Hepatocyte (in vitro differentiated cells): ENCODE data around the gene RASSF9.

ENCODE experiments used
- CTCF ChIP-seq: fragments of 200-600 bp; sonication (generic); IDR thresholded peaks from 2 replicates; pipeline ENCODE4 v1.5.1; 2016; ENCODE audit warnings: antibody characterized with exemption, mild to moderate bottlenecking; ENCODE audit not compliant: poor library complexity
- EZH2 ChIP-seq: fragments of 200-600 bp; sonication (generic); IDR thresholded peaks from 2 replicates; pipeline ENCODE4 v1.6.1; 2016; ENCODE audit warnings: antibody characterized with exemption, mild to moderate bottlenecking, borderline replicate concordance
- EZH2phosphoT487 ChIP-seq: fragments of 200-600 bp; sonication (generic); IDR thresholded peaks from one replicate; pipeline ENCODE4 v1.6.1; 2018; ENCODE audit warnings: antibody characterized with exemption, mild to moderate bottlenecking, low read depth, moderate library complexity; ENCODE audit not compliant: unreplicated experiment, severe bottlenecking

- TF ChIP-seq CTCF = no peak
- no peak for TF ChIP-seq EZH2
- no peak for TF ChIP-seq EZH2phosphoT487
Observed at GRCh38 chr12:85755760-85756159, 80.4 kb downstream of the RASSF9 start.
